Right lung (tissue), 5 donors: Measurements from ENCODE around the gene HSPH1. TPM values are rescaled to one million over a fixed set of nuclear protein-coding genes. Genes with fewer than 3 reads are reported as not detected.

Experiments
- DNase-seq, 2 donors: peaks; one replicate each; pipeline ENCODE4 v3.0.0-alpha.2; 2013
- polyA plus RNA-seq, 5 donors: library from polyadenylated mRNA; unstranded; fragments of 120-200 nt; gene quantifications; one replicate each; pipeline versions ENCODE4 v1.2.1 to v1.2.3, GENCODE V29; 2013; ENCODE audit warnings: inconsistent platforms in 1 of 5, low replicate concordance in 1 of 5; ENCODE audit not compliant: insufficient read length in 5 of 5, insufficient read depth in 1 of 5

Gene HSPH1
- polyA plus RNA-seq, 5 donors, result 77.7 to 126 (median 100) TPM

DNA sequence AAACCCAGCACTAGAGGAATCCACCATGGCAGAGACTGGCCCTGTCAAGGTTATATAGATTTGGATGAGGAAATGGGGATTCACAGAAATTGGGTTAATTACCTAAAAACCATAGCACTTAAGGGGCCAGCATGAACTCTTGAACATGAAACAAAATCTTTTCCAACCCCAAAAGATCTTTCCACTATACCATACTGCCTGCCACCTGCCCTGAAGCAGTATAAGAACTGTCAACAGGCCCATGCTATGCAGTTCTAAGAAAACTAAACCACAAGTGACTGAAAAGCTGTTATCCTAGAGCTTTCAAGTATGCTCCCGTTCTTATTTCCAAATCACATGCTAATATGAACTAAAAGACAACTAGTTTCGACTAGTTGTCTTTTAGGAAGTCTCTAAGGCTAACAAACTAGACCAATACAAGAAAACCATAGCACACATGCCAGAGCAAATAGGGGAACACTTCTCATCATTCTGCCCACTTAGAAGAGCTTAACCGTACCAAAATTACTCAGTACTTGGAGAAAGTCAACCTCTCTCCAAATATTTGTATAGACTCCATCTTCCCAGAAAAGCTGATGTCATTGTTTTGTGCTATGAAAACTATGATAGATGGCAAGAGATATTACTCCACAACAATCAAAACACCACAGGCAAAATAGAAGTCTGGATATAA, 27.5 kb downstream of the HSPH1 start:
- no peak for DNase-seq

DNA sequence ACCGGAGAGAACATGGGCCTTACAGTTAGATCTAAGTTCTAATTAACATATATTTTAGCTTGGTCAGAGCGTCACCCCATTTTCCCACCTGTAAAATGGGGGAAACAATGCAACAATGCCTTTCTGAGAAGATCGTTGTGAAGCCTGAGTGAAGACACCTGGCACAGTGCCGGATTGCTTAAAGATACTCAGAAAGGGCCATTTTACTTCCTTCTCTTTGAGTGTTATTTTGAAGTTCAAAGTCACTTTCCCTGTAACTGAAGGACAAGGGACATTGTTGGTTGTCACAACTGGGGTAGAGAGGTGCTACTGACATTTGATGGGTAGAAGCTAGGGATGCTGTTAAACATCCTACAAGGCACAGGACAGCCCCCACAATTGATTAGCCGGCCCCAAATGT, 28.1 kb downstream of the HSPH1 start:
- DNase-seq, result no peak

DNA sequence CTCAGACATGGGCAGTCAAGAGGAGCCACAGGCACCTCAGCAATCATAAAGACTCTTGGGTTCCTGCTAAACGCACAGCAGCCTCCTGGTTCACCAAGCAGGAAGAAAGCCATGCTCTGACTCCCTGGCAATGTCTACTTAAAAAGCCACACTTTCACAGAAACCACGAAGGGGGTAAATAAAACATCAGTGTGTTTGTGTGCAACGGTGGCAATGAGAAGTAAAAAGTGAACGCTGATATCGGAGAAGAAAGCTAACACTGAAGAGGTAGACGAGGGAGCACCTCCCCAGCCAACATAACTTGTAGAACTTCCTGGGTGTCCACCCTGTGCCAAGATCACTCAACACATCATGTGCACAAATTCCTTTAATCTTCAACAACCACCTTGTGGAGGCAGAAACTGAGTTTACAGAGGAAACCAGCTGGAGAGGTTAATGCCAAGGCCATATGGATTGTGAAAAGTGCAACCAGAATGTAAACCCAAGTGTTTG, 30.2 kb downstream of the HSPH1 start:
- DNase-seq, result peak; percentile 5 to 14

DNA sequence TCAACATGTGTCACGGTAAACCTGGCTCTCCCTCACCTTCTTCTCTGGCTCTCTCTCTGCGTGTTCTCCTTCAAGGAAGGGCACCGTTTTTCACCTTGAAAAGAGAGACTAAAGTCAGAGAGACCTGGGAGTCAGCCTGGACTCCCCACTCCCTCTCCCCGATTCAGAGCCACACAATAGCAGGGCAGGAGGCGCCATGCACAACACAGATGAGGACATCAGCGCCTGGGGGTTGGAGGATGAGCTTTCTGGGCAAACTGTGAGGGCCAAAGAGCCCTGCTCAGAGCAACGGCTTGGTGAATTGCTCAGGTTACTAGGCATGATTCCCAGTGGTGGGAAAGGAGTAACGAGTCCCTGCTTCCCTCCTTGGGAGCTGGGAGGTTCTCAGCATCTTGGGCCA, 32.3 kb downstream of the HSPH1 start:
- DNase-seq, result no peak

DNA sequence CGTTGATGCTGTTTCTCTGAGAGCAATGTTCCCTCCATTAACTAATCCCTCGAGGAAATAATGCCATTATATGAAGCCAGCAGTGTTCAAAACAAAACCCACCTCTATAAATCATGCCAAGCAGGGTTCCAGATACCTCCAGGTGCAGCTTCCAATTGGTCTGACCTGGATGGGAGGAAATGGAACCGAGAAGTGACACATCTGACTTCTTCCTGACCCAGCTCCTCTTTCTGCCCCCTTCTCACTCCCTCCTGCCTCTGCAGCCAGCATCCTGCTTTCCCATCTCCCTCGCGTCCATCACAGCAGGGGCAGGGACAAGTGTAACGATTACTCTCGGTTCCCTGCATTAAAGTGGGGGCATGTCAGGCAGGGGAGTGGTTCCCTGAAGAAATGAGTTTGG, 37.5 kb downstream of the HSPH1 start:
- no peak for DNase-seq

DNA sequence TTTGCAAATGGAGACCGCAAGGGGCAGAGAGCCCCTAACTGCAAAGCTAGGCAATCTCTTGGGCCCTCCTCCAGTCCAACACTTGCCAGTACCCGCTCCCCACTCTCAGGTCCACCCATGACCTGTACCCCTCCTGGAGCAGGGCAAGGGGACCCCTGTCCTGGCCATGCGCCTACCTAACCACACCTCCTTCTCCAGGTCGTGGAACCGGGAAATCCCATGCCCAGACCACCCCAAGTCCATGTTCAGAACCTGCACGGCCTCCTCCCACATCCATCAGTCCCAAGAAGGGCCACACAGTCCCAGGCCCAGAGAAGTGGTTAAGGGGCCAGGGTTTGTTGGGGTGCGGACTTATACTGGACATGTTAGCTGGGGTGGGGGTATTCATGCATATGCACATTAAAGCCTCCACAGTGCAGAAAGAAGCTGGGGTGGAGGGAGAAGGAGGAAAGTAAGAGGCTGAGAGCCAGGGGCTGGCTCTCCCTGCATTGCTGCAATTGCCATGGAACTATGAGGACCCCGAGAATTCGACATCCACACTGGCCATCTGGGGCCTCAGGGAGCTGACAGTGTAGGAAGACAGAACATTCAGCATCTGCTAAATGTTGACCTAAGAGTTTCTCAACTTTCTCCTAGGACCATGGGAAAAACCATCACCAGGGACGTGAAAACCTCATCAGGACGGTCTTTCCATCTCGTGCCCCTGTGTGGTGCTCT, 39.0 kb downstream of the HSPH1 start:
- DNase-seq, result no peak

DNA sequence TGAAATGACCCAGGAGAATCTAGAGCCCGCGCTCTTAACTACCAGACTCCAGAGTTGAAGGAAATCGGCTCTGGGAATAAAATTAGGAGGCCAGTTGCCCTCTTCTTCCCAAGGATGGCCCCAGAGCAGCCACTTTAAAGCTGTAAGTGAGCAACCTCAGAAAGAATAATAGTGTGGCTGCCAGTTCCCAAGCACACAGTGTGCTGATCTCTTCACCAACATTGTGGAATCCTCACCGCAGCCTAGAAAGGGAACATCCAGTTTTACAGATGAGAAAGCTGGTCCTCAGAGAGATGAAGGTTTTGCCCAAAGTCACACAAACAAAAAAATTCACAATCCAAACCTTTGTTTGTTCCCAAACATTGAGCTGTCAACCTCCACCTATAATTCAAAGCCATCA, 39.6 kb downstream of the HSPH1 start:
- no peak for DNase-seq

DNA sequence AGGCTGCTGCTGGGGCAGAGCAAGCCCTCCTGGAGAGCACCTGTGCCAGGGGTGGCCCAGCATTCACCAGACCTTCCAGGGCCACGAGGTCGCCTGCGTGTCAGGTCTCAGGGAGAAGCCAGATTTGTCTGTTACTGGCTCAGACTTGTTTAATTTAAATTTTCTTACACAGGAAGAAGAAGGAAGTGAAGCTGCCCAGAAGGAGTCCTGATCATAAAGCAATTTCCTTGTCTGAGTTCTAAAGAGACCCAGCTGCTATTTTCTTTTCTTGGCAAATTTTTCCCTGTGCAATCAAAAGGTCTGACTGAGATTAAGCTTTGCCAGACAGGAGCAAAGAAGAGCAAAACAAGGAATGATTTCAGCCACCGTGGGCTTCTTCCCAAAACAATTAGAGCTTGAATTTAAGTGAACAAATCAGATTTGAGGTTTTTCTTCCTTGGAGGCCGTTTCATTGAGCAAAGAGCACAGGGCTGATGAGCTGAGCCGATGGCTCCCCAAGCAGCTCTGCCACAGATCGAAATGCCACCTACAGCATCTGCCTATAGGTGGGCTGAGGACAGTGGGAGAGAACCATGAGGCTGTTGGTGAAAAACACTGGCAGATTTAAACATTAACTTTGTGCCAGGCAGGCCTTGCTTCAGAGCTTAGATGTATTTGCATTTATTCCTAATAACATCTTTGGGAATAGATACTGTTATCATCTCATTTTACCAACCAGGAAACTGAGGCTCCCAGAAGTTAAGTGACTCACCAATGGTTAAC, 40.1 kb downstream of the HSPH1 start:
- no peak for DNase-seq

DNA sequence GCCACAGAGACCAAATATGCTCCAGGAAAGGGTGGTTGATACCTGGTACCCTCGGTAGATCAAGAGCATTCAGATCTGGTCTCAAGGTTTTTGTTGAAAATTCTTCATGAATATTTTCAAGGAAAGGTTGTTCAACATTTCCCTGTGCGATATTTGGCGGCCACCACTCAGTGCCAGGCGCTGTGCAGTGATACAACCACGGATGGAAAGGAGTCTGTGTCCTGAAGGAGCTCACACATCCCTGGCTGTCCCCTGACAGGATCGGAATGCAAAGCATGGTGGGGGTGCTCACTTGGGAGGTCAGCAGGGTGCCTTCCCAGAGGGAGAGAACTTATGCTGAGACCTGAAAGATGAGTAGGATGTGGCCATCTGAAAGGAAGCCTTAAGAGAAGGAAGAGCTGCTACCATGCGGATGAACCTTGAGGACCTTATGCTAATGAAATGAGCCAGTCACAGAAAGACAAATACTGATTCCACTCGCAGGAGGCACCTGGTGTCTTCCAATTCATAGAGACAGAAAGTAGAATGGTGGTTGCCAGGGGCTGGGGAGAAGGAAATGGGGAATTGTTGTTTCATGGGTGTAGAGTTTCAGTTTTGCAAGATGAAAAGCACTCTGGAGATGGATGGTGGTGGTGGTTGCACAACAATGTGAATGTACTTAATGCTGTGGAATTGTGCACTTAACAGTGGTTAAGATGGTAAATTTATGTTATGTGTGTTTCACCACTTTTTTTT, 41.6 kb downstream of the HSPH1 start:
- no peak for DNase-seq

DNA sequence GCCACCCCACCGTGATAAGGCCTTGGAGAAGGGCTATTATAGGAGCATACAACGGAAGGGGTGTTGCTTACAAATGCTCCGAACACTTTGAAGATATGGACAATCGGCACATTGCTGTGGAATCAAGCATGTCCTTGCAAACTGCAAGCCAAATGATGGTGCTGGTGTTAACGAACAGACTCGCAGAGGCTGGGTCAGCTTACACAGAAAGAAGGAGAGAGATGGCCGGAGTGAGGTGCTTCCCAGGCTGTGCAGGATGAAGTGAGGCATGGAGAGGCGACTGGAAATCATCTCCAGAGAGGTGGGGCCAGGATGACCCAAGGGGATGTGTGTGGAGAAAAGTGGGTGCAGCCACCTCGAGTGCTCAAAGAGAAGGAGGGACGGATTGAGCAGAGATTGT, 42.2 kb downstream of the HSPH1 start:
- no peak for DNase-seq

DNA sequence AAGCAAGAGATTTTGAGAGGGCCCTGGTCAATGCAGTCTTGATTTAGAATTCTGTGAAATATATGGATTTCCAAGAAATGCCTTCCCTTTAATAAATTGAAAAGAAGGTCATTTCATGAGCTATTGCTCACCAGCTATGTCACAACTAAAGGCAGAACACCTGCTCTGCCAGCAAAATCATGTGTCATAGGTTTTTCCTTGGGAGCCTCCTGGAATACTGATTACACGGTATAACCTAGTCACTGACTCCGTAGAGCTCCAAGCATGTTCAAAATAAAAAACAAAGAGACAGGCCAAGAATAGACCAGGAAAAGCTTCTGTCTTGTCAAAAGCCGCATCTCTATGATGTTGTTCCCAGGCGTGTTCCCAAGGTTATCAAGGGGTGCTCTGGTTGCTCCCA, 45.5 kb downstream of the HSPH1 start:
- no peak for DNase-seq

DNA sequence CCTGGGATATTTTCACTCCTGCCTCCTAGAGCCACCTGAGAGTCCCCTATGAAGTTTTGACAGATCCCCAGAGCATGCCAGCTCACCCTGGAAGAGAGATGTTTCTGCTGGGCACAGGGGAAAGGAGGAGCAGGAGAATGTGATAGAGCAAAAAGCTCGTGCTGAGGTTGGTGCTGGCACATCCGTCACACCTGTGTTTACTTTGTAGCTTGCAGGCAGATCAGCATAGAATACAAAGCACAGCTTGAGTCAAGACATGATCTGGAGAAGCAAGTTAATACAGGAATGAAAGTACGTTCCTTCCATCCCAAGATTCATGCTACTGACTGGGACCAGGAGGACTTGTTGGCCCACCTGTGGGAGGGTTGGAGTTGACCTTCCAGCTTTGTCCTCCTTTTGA, 46.1 kb downstream of the HSPH1 start:
- no peak for DNase-seq

DNA sequence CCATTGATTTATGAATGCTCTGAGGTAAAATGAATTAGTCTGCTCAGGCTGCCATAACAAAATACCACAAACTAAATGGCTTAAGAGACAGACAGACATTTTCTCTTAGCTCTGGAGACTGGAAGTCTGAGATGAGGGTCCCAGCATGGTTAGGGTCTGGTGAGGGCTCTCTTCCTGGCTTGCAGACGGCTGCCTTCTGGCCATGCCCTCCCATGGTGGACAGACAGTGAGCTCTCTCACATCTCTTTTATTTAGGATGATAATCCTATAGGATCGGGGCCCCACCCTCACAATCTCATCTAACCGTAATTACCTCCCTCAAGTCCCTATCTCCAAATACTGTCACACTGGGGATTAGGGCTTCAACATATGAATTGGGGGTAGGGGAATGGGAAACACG, 47.1 kb downstream of the HSPH1 start:
- no peak for DNase-seq

DNA sequence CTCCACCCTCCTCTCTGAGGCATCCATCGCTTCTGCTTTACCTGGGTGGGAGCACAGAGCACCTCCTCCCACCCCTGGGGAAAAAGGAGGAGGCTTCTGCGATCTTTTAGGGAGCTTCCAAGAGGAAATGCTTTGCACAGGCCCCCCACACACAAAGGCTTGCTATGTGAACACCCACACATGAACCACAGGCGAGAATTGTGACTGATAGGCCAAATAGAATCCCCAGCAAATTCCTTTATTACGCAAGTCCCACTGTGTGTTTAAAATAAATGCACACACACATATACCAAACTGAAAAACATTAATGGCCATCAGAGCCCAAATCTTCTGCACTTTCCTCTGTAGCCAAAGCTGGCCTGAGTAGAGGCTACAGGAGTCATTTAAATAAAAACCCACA, 50.6 kb downstream of the HSPH1 start:
- DNase-seq, result no peak

DNA sequence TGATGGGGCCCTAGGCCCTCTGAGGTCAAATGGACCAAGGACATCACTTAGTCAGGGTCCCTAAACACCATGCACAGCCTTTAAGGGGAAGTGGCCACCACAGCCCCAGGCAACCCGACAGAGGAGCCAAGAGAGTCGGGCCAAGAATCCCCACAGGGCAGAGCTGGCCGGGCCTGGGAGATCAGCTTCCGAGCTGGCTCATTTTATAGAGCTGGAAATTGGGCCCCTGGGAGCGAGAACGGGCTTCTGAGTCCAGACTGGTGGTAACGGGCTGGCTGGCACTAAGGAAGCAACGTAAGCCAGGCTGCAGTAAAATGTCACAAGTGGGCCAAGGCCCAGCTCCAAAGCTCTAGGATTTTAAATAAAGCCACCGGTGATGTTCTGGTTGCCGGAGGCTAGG, 51.1 kb downstream of the HSPH1 start:
- no peak for DNase-seq

DNA sequence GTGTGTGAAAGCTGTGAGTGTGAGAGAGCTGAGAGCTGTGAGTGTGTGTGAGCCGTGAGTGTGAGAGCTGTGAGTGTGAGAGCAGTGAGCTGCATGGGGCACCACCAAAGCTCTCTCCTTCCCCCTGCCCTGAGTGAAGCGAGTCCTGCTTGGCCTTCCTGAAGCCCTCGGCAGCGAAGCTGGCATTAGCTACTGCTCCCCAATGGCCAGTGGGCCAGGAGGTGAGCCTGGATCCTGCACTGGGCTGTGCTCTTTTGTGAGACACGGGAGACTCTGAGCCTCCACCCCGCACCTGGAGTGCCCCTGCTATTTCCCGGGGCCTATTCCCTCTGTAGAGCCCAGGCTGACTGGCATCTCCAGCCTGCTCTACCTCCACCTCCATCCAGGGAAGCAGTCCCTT, 51.5 kb downstream of the HSPH1 start:
- DNase-seq, result no peak

DNA sequence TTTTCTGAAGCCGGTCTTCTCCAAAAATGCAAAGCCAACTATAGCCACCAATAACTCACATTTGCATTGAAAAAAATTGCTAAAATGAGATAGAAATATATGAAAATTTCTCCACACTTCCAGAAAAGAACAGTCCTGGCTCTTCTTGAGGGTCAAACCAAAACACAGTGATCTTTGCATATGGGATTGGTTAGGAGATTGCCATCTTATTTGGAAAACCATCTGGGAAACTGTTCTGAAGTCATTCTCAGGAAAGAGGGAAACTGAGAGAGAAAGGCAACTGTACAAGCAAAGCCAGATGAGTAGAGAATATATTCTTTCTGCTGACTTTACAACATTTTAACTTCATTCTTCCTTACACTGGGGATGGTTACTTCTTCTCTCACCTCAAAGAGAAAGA, 54.6 kb downstream of the HSPH1 start:
- no peak for DNase-seq

DNA sequence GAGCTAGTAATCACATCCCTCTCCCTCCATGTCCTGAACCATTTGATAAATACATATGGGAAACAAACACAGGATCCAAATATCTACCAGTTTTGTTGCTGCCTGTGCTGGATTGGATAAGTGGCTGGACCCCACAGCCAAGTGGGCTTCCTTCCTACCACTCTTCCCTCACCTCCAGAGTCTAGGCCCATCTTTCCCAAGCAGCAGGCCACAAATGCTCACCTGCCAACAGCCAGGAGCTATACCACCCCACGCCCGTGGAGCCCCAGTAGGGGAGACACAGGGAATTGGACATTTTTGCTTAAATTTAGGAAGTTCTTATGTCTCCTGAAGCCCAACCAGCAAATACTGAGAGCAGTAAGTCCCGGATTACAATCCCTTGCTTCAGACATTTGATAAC, 55.8 kb downstream of the HSPH1 start:
- DNase-seq, result no peak

DNA sequence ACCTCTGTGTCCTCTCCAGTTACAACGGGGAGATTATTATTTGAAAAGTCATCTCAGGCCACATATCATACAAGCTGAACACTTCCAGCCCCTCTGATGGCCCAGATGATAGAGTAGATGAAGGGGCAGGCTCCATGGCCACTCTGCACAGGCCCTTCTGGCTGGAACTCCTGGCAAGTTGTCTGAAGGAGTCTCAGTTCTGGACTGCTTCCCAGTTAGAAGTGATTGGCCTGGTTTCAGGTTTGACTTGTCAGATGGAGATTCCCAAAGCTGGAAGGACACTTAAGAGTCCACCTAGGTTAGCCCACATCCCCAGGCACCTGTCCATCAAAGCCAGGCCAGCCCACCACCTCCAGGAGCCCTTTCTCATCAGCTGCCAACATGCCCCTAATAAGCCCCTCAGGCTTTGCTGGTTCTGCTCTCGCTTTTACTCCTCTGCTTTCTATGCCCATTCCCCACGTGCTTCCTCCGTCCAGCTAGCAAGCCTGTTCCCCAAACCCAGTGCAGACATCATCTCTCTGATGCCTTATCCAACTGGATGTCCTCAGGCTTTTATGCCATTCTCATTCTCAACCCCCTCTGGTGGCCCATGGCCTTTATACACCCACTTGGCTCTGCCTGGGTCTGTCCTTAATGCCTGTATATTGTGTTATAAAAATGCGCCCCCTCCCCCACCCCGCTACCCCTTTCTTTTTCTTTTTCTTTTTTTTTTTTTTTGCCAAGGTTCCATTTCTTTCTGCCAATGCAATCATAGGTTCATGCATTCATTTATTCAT, 56.5 kb downstream of the HSPH1 start:
- DNase-seq, result peak; percentile 16 to 23

DNA sequence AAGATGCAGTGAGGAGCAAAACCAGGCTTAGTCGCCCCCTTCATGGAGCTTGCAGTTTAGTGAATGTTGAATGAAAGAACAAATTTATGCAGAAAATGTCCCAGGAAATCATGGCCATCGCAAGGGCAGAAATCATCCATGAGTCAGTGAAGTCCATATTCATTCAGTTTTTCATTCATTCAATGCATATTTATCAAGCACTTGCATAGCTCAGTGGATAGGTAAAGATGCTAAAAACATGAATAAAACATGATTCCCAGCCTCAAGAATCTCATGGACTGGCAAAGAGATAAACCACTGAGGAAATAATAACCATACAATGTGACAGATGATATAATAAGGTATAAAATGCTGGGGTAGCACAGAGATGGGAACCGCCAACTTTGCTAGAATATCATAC, 58.8 kb downstream of the HSPH1 start:
- no peak for DNase-seq

DNA sequence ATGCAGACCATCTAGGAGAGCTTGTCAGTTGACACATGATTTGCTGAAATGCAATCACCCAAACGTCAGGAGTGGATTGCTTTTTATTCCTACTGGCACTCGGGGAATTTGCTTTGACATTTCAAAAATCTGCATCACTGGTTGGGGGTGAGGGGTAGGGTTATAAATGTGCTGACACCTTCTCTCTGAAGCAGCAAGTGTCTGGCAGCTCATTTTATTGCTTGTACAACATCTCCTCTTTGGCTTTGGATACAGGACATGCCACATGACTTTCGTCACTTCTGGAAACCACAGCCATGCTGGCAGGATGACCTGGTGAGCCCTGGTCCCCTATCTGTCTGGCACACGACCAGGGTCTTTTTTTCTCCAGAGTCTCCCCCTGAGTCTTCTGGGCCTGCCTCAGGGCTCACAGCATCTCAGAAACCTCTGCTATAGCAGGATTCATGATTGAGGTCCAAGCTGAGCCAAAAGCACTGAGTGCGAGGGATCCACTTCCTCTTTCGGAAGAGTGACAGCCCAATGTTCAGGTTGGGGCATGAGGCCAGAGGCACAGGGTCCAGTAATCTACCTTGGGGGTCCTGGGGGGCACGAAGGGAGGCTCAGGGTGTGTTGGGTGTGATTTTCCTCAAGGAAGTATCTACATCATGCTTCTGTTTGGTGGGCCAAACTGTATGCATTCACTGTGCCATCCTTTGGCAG, 60.1 kb downstream of the HSPH1 start:
- no peak for DNase-seq
